SK-N-SH (cell line): ENCODE measurements around the gene KCNJ12. TPM values are rescaled to one million over a fixed set of nuclear protein-coding genes. Genes with fewer than 3 reads are reported as not detected.

ENCODE experiments used
- CTCF ChIA-PET: fragments of 300-600, 350-600 bp; formaldehyde crosslinking; extraction: SDS; loops from one replicate; lab custom pipeline; 2021; lab: Yijun Ruan, JAX
- POLR2A ChIA-PET: fragments of 350-600 bp; sonication (Branson Sonifier 250); formaldehyde crosslinking; extraction: SDS; loops from one replicate; lab custom pipeline; 2020; ENCODE audit warnings: antibody characterized with exemption, inconsistent platforms; lab: Yijun Ruan, JAX
- DNase-seq: peaks from one replicate; pipeline ENCODE4 v3.0.0; 2012
- H2AFZ ChIP-seq: fragments of 200-600 bp; sonication (generic); 2 replicates; pipeline ENCODE4 v1.8.1; 2016; ENCODE audit warnings: antibody characterized with exemption, mild to moderate bottlenecking, low read depth
- H3F3A ChIP-seq: fragments of 200-600 bp; sonication (generic); replicated peaks from 2 replicates; pipeline ENCODE3; 2016; ENCODE audit warnings: antibody characterized with exemption, mild to moderate bottlenecking; ENCODE audit not compliant: insufficient read depth
- H3K27ac ChIP-seq, 2 experiments: fragments of 200-500 bp in 1 of 2; fragments of 200-600 bp in 1 of 2; sonication (Bioruptor generic) in 1 of 2; sonication (generic), shearing (Covaris generic) in 1 of 2; 2 replicates each; pipeline versions ENCODE4 v1.5.1 to v1.6.1; 2014 to 2016; ENCODE audit warnings: low read depth in 2 of 2, inconsistent platforms in 1 of 2, low read length in 1 of 2, mild to moderate bottlenecking in 1 of 2, mixed read lengths in 1 of 2
- H3K27me3 ChIP-seq: fragments of 200-600 bp; sonication (generic), shearing (Covaris generic); 2 replicates; pipeline ENCODE4 v1.6.1; 2016; ENCODE audit warnings: mixed run types; ENCODE audit not compliant: insufficient read depth
- H3K36me3 ChIP-seq, 2 experiments: fragments of 200-500 bp in 1 of 2; fragments of 200-600 bp in 1 of 2; sonication (Bioruptor generic) in 1 of 2; sonication (generic) in 1 of 2; replicated peaks in 1 of 2; 2 replicates each; pipeline versions ENCODE3 to v1.5.1; 2014 to 2016; ENCODE audit warnings: low read length in 1 of 2, mild to moderate bottlenecking in 1 of 2; ENCODE audit not compliant: insufficient read depth in 2 of 2, control insufficient read depth in 1 of 2
- H3K4me1 ChIP-seq, 2 experiments: fragments of 200-500 bp in 1 of 2; fragments of 200-600 bp in 1 of 2; sonication (Bioruptor generic) in 1 of 2; sonication (generic), shearing (Covaris generic) in 1 of 2; 2 replicates each; pipeline versions ENCODE4 v1.5.1 to v1.6.1; 2014 to 2016; ENCODE audit warnings: low read depth in 1 of 2, low read length in 1 of 2, mixed run types in 1 of 2; ENCODE audit not compliant: insufficient read depth in 2 of 2, control insufficient read depth in 1 of 2
- H3K4me2 ChIP-seq: fragments of 200-600 bp; sonication (generic), shearing (Covaris generic); 2 replicates; pipeline ENCODE4 v1.6.1; 2017; ENCODE audit warnings: mixed run types
- H3K4me3 ChIP-seq, 2 experiments: fragments of 200-500 bp in 1 of 2; fragments of 200-600 bp in 1 of 2; sonication (Bioruptor generic) in 1 of 2; sonication (generic), shearing (Covaris generic) in 1 of 2; 2 replicates each; pipeline versions ENCODE4 v1.5.1 to v1.8.1; 2014 to 2016; ENCODE audit warnings: low read depth in 2 of 2, inconsistent platforms in 1 of 2, low read length in 1 of 2, mild to moderate bottlenecking in 1 of 2, mixed read lengths in 1 of 2, moderate library complexity in 1 of 2
- H3K79me2 ChIP-seq: fragments of 200-600 bp; sonication (generic); 2 replicates; pipeline ENCODE4 v1.8.1; 2017; ENCODE audit warnings: mild to moderate bottlenecking; ENCODE audit not compliant: insufficient read depth
- H3K9ac ChIP-seq: fragments of 200-600 bp; sonication (generic); 2 replicates; pipeline ENCODE4 v1.6.1; 2017; ENCODE audit warnings: mixed run types
- H3K9me2 ChIP-seq: fragments of 200-600 bp; sonication (generic); 2 replicates; pipeline ENCODE4 v1.6.1; 2017; ENCODE audit warnings: mixed run types
- H3K9me3 ChIP-seq: fragments of 200-600 bp; sonication (generic); 2 replicates; pipeline ENCODE4 v1.6.1; 2017; ENCODE audit warnings: mixed run types, mild to moderate bottlenecking, moderate library complexity
- H4K20me1 ChIP-seq: fragments of 200-600 bp; sonication (generic); 2 replicates; pipeline ENCODE4 v1.6.1; 2017; ENCODE audit warnings: mild to moderate bottlenecking, mixed run types; ENCODE audit not compliant: insufficient read depth
- CTCF ChIP-seq: fragments of 200-600 bp; sonication (generic); IDR thresholded peaks from 2 replicates; pipeline ENCODE4 v1.6.1; 2017; ENCODE audit warnings: antibody characterized with exemption, mild to moderate bottlenecking, moderate library complexity
- ELF1 ChIP-seq: IDR thresholded peaks from 2 replicates; pipeline ENCODE4 v1.4.0; 2012
- EP300 ChIP-seq, 2 experiments: IDR thresholded peaks; 2 replicates each; pipeline versions ENCODE4 v1.4.0 to v1.6.1; 2012; ENCODE audit warnings: borderline replicate concordance in 1 of 2, low read depth in 1 of 2, low read length in 1 of 2
- EZH2phosphoT487 ChIP-seq: fragments of 200-600 bp; sonication (generic); IDR thresholded peaks from 2 replicates; pipeline ENCODE4 v1.6.1; 2017; ENCODE audit warnings: low read depth, mixed run types, mild to moderate bottlenecking, antibody characterized with exemption, moderate library complexity, borderline replicate concordance
- FOSL2 ChIP-seq: IDR thresholded peaks from 2 replicates; pipeline ENCODE4 v1.4.0; 2012; ENCODE audit warnings: low read depth, mild to moderate bottlenecking, moderate library complexity, borderline replicate concordance
- GABPA ChIP-seq: IDR thresholded peaks from 2 replicates; pipeline ENCODE4 v1.4.0; 2012; ENCODE audit warnings: low read depth, mild to moderate bottlenecking
- MAX ChIP-seq: IDR thresholded peaks from 2 replicates; pipeline ENCODE4 v1.4.0; 2012; ENCODE audit warnings: low read depth
- MXI1 ChIP-seq: IDR thresholded peaks from 2 replicates; pipeline ENCODE4 v1.6.1; 2012; ENCODE audit warnings: mild to moderate bottlenecking, low read depth, low read length, improper control_type of control experiment
- NFIC ChIP-seq: IDR thresholded peaks from 2 replicates; pipeline ENCODE4 v1.4.0; 2012; ENCODE audit warnings: borderline replicate concordance
- RCOR1 ChIP-seq: fragments of 150-350 bp; IDR thresholded peaks from 2 replicates; pipeline ENCODE4 v1.6.1; 2017; ENCODE audit warnings: antibody characterized with exemption, low read length
- SIN3A ChIP-seq: IDR thresholded peaks from 2 replicates; pipeline ENCODE4 v1.6.1; 2012; ENCODE audit warnings: low read depth, mild to moderate bottlenecking, low read length, moderate library complexity, borderline replicate concordance
- SMC3 ChIP-seq: IDR thresholded peaks from 2 replicates; pipeline ENCODE4 v1.6.1; 2012; ENCODE audit warnings: low read depth, low read length, improper control_type of control experiment
- USF1 ChIP-seq: IDR thresholded peaks from 2 replicates; pipeline ENCODE4 v1.4.0; 2012; ENCODE audit warnings: low read depth, borderline replicate concordance
- ZBTB33 ChIP-seq: IDR thresholded peaks from 2 replicates; pipeline ENCODE4 v1.4.0; 2012; ENCODE audit warnings: low read depth, borderline replicate concordance
- WGBS: methylation state at CpG from one replicate; pipeline ENCODE4 v1.1.6; 2017; ENCODE audit warnings: low lambda C conversion rate; 5-methylcytosine and 5-hydroxymethylcytosine counted together
- polyA plus RNA-seq, 3 experiments: library from polyadenylated mRNA; depleted of rRNA; stranded (reverse); fragments of >200 nt; gene quantifications; 2 replicates each; pipeline ENCODE4 v1.2.3, GENCODE V29; 2012

The KCNJ12 gene
- polyA plus RNA-seq, 1 of the 3 experiments (the other 2 are of a cell fraction) = 0.36 TPM

- Histone ChIP-seq H3K9ac (no peak overlapping the region), H3F3A (no peaks in the 10 kb centered on the region), H3K4me3 (no peak overlapping the region), H3K27me3 (no peaks in the 10 kb centered on the region), H3K4me2 (no peak overlapping the region), H3K27ac (no peak overlapping the region), H3K4me1 (no peaks in the 10 kb centered on the region), H4K20me1 (no peaks in the 10 kb centered on the region), H3K36me3 (no peaks in the 10 kb centered on the region), H3K9me3 (no peaks in the 10 kb centered on the region), H3K79me2 (no peaks in the 10 kb centered on the region), H3K9me2 (no peaks in the 10 kb centered on the region), H2AFZ (no peak overlapping the region)
- ChIA-PET CTCF (no interaction called here), POLR2A (no interaction called here)
- DNase-seq = no peak
- TF ChIP-seq USF1 (no peak), GABPA (no peak), CTCF (no peak), ZBTB33 (no peak), ELF1 (no peak), NFIC (no peak), MAX (no peak), EP300 (IDR thresholded peaks at IDR 0.05; ENCODE audit: borderline replicate concordance in 1 of 2, low read depth in 1 of 2, low read length in 1 of 2) (no peak)
- 74% methylated on average over 10 of the region's 10 CpGs for WGBS
Observed at GRCh38 chr17:21425321-21425720, 49.2 kb downstream of the KCNJ12 start.

- ChIA-PET POLR2A (no interaction called here), CTCF (no interaction called here)
- no peak for DNase-seq
Observed at GRCh38 chr17:21425736-21426135, 49.6 kb downstream of the KCNJ12 start.

More at GRCh38 chr17:21425736-21426135, 49.6 kb downstream of the KCNJ12 start:
- Histone ChIP-seq H3K27ac (no peak overlapping the region), H3K9me2 (no peaks in the 10 kb centered on the region), H3K4me3 (no peak overlapping the region), H3K4me1 (no peaks in the 10 kb centered on the region), H2AFZ (no peak overlapping the region), H3F3A (no peaks in the 10 kb centered on the region), H4K20me1 (no peaks in the 10 kb centered on the region), H3K4me2 (no peak overlapping the region), H3K9ac (no peak overlapping the region), H3K9me3 (no peaks in the 10 kb centered on the region), H3K79me2 (no peaks in the 10 kb centered on the region), H3K36me3 (no peaks in the 10 kb centered on the region), H3K27me3 (no peaks in the 10 kb centered on the region)
- 36% methylated on average over 4 of the region's 4 CpGs for WGBS
- TF ChIP-seq EP300 (IDR thresholded peaks at IDR 0.05; ENCODE audit: borderline replicate concordance in 1 of 2, low read depth in 1 of 2, low read length in 1 of 2) (no peak), FOSL2 (no peak), EZH2phosphoT487 (no peak), USF1 (no peak), MAX (no peak), CTCF (no peak), MXI1 (no peak), SMC3 (no peak), SIN3A (no peak), RCOR1 (no peak)
